SIG-M5 treated with dmso at 0.1 percent for 504 hours (cell line): Measurements from ENCODE around the gene SNX14.
"Not testable (repeated sequence)": the region's sequence is repeated elsewhere in the genome, so short reads cannot be mapped to it uniquely, and the experiment has no call there.

Experiments
- DNase-seq: peaks from one replicate; lab custom pipeline; 2025; ENCODE audit not compliant: unreplicated experiment; lab: John Stamatoyannopoulos, UW

SNX14 gene, protein sequence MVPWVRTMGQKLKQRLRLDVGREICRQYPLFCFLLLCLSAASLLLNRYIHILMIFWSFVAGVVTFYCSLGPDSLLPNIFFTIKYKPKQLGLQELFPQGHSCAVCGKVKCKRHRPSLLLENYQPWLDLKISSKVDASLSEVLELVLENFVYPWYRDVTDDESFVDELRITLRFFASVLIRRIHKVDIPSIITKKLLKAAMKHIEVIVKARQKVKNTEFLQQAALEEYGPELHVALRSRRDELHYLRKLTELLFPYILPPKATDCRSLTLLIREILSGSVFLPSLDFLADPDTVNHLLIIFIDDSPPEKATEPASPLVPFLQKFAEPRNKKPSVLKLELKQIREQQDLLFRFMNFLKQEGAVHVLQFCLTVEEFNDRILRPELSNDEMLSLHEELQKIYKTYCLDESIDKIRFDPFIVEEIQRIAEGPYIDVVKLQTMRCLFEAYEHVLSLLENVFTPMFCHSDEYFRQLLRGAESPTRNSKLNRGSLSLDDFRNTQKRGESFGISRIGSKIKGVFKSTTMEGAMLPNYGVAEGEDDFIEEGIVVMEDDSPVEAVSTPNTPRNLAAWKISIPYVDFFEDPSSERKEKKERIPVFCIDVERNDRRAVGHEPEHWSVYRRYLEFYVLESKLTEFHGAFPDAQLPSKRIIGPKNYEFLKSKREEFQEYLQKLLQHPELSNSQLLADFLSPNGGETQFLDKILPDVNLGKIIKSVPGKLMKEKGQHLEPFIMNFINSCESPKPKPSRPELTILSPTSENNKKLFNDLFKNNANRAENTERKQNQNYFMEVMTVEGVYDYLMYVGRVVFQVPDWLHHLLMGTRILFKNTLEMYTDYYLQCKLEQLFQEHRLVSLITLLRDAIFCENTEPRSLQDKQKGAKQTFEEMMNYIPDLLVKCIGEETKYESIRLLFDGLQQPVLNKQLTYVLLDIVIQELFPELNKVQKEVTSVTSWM

DNA sequence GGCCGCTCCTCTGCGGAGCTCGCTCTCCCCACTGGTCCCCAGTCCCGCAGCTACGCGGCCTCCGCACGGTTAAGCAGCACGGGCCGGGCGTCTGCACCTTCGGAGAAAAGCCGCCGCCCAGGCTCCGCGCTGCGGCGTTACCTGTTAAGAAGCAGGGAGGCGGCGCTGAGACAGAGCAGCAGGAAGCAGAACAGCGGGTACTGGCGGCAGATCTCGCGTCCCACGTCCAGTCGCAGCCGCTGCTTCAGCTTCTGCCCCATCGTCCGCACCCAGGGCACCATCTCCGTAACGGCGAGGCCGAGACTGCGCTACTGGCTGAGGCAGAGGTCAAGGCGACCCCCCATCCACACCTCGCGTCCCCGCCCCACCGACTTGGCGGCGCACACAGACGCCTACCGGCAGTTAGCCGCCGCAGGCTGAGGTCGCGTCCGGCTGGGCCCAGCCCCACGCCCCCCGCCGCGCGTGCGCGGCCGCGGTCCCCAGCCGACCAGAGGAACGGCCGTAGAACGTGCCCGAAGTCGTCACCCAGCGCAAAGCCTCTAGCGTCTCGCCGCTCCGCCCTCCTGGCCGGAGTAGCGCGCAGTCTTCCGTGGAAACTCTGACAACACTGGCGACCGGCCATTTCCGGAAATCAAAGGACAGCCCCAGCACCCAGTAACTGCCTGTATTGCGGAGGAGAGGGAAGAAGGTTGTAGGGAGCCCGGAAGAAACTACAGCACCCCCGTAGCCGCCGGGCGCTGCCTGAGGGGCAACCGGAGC, at the start of gene SNX14:
Gene SNX14 (minus strand): TSS at position 421 of the 759 bp plus-strand sequence. CDS start 140 bp downstream, at position 281.
- DNase-seq, result peak; percentile 94

DNA sequence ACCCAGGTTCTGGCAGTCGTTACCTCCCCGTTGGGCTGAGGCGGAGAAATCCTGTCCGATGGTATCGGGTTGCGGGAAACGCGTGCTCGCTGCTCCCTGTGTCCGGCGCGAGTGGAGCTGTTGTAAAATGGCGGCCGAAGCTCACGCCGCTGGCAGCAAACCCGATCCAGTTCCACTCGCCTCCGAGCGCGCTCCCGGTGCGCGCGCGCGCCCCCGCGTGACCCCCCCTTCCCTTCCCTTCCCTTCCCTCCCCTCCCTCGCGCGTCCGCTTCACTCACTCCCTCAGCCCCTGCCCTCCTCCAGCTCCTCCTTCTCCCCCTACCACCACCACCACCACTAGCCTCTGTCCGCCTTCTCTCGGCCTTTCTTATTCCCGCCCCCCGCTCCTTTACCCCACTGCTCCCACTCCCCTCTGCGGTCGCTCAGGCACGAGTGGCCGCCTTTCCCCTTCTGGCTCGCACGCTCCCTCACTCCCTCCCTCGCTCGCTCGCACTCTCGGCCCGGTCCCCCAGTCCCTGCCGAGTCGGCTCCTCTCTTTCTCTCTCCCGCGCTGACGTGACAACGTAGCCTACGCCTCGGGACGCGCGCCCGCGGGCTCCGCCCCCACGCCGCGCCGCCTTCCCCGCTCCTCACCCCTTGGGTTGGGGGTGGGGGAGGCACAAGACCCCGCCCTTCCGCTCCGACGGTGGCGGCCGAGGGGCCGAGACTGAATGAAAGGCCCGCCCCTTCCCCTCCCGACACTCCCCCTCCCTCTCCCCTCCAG, 49.3 kb upstream of the SNX14 start, which contains the start of gene SYNCRIP:
Gene SYNCRIP (minus strand): TSS at position 113 of the 763 bp plus-strand sequence. CDS start 1,447 bp downstream, outside the sequence.
- peak; percentile 92 for DNase-seq

DNA sequence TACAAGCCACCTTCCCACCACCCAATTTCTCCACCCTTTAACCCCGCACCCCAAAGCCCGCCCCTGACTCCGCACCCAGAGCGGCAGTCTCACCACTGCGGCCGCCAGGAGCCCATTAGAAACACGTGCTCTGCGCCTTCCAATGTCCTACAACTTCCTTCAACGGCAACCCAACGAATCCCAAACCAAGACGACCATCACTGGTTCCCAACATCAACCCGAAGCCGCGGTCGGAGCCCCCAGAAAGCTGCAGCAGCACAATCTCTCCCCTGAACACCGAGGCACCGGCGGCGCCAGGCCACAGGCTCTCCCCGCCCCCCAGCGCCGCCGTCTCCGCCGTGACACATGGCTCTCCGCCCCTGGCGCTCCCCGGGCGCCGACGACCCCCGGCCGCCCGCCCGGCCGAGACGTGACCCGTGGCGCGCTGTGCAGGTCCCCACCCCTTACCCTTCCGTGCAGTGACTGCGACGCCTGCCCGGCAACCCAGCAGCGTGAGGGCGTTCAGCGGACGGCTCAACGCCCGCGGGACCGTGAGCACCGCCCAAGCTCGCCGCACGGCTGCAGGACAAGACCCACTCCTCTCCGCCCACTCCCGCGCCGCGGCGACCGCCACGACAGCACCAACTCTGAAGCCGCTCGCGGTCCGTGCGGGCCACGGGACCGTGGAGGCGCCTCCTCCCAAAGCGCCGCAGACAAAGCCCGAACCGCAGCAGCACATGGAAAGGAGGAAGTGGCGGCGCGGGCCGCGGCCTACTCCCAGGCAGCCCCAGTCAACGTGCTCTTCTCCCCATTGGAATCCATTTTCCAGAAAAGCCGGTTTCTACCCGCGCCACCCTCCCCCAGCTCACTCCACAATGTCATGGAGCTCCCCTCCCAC, 48.5 kb upstream of the SNX14 start:
- peak; percentile 64 for DNase-seq

DNA sequence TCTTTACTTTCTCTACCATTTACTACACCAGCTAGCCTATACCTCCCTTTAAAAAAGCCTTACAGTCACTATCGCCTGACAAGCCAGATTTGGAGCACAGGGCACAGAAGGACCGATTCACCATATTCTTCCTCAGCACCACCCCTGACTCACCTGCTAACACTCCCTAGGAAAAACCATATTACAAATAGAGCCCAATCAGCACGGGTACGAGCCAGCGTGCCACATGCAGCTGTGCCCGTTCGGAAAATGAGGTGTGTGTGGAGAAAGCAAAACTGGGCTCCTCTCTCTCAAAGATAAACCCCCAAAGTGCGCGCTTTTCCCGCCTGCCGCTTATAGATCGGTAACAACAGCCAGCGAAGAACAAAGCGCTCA, 47.9 kb upstream of the SNX14 start:
- DNase-seq, result peak; percentile 20

DNA sequence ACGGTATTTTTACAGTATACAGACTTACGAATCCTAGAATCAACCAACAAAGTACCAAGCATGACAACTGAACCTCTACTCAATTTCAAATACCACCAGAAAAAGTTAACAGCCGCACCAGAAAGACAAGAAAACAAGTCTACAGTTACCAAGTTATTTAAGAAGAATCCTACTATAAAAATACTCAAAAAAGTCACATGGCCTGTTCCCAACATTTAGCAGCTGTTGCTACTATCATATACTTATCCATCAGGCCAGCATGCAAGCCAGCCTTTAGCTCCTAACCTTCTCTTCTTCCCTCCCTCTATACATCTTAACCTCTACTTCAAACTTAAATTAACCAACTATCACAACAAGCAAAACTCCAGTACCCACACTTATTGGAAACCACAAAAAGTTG, 47.2 kb upstream of the SNX14 start:
- no peak for DNase-seq

DNA sequence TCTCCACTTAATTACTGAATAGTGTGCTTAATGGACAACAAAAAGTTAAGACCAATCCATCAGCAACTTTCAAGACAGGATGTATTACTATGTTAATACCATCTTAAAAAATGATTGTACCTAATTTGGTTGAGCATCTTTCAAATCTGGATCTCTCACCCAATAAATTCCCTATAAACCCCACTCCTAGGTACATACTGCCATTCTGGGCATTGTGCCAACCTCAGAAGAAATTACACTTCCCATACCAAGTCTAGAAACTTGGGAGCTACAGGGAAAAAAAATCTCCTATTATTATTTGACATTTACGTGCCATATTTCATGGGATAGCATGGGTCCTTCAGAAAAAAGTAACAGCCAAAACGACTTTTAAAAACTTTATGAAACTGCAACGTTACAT, 43.9 kb upstream of the SNX14 start:
- DNase-seq, result no peak

DNA sequence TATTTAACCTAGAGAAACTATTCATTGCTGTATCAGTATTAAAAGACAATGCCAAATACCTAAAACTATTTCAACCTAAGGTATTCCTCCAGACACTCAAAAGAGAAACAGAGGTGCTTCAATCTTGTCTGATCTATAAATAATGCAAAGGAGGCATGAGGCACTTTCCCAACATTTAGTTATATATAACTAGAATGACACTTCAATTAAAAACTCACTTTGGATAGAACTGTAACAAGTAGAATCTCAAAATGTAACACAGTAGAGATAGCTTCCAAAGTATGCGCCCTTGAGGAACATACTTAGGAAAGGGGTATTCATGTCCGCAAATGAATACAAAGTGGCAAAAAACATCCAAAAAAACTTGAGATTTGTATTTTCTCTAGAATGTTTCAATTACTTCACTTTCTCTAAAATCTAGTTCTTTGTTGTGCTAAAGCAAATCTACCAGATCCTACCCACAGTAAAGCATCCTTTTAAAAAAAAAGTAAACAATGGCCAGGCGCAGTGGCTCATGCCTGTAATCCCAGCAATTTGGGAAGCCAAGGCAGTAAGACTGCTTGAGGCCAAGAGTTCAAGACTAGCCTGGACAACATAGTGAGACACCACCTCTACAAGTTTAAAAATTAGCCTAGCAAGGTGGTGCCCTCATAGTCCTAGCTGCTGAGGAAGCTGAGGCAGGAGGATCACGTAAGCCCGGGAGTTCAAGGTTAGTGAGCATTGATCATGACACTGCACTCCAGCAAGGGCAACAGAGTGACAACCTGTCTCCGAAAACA, 38.7 kb upstream of the SNX14 start:
- no peak for DNase-seq

DNA sequence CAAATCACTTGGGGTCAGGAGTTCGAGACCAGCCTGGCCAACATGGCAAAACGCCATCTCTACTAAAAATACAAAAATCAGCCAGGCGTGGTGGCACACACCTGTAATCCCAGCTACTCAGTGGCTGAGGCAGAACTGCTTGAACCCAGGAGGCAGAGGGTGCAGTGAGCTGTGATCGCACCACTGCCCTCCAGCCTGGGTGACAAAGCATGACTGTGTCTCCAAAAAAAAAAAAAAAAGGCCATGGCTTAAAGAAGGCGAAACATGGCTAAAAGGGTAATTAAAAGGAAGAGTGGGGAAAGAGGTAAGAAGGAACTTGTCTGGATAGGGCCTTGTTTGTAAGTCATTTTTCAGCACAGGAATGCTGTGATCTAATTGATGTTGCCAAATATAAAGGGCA, 37.5 kb upstream of the SNX14 start:
- DNase-seq, result not testable (repeated sequence)

DNA sequence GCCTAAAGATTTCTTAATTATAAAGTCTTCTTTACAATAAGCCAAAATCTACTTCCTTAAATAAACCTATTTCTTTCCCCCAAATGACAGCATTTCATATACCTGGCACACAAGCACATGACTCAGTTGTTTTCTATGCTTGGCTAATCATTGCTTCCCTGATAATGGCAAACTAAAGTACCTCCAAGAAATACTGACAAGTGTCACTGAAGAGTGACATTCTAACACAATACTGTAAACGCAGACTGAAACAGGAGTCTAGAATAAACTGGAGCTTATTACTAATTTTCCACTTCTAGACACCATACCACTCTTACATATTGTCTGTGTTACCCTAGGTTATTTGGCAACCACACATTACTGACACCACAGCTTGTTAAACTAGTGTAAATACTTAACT, 34.7 kb upstream of the SNX14 start:
- DNase-seq, result no peak

DNA sequence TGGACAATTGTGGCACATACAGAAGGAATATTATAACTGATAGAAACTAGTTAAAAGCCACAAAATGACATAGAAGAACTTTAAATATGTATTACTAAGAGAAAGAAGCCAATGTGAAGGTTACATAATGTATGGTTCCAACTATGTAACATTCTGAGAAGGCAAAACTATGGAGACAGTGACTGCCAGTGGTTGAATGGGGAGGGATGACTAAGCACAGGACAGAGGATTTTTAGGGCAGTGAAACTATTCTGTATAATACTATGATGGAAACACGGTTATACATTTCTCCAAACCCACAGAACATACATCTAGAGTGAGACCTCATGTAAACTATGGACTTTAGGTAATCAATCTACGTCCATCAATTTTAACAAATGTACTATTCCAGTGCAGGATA, 26.6 kb upstream of the SNX14 start:
- DNase-seq, result peak; percentile 69

DNA sequence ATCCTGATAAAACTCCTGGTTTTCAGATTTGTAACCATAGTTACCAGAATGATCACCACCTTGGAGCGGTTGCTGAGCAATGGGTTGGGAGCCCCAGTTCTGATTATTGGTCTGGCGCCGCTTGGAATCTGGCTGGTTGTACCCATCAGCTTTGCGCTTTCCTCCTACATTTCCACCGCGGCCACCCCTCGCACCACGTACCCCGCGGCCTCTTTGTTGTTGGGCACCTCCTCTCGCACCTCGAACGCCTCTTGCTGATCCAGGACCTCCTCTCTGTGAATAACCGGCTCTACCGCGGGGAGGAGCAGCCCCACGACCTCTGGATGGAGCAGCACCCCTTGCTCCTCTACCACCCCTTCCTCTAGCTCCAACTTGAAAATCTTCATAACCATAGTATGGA, 21.1 kb upstream of the SNX14 start:
- no peak for DNase-seq

DNA sequence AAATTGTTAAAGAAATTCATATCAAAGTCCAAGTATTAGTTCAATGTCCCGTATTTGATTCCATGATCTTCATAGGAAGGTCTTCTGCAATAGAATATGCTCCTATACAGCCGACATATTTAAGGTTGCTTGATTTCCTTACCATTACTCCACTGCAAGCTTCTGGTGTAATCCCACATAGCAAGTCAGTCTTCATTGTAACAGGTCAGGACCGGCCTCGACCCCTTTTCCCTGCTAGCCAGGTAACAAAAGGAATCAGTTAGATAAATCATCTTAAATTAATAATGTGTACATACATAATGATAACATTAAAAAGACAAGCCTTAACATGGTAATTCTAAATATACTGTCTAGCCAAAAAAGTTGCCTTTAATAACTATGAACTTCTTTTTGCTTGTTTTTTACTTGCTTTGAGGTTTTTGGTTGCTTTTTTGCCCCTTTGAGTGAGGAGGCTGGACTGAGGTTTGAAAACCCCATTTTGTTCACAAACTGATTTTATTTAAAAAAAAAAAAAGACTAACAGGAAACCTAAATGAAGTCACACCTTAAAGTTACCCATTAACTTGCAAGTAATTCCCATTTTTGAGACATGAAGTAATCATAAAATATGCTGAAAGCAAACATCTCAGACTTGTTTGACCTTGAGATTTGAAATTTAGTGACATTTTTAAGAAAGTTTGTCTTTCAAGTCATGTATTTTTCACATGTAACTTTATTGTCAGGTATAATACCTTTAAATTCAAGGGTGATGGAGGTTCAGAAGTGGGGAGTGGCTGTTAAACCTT, 19.2 kb upstream of the SNX14 start:
- no peak for DNase-seq

DNA sequence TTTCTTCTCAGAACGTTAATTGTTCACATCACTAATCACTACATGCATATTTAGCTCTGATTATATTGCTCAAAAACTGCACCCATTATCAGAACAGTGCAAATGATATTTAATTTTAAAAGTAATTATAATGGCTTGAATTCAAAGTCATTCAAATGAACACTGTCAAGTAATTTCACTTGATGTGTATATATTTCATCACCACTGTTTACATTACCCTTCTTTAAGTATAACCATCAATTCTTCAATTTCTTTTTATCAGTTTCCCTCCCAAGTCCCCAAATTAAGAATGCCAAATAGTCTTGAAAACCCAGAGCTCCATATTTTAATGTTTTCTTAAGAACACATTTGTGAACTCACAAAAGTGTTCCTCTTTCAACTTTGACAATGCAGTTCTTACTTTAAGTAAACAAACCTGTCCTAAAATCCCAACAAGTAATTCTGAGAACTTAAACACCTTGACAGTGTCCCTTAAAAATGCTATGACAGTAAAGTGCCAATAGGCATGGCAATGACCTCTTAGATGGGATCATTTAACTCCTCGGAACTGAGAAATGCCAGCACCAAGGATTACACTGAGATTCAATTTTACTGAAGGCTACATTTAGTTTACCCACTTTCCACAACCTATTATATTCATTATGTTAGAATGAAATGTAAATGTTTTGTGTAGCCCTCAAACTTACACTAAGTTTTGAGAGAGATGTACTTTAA, 16.7 kb upstream of the SNX14 start:
- DNase-seq, result no peak

DNA sequence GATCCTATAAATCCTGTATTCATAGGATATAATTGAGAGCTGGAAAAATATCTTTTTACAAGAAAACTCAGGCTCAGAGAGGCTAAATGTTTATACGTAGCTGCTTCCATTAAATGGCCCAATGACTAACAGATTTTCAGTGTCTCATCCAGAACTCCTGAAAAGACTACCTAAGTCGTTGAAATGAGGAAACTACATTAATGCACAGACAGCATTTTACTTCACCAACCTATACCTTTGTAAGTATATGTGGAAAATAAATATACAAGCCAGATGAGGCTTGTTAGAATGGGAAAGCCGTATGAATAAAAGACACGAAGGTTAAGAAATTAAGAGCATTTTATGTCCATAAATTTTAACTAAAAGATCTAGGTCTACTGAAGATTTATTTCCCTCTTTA, 8.4 kb upstream of the SNX14 start:
- DNase-seq, result no peak

DNA sequence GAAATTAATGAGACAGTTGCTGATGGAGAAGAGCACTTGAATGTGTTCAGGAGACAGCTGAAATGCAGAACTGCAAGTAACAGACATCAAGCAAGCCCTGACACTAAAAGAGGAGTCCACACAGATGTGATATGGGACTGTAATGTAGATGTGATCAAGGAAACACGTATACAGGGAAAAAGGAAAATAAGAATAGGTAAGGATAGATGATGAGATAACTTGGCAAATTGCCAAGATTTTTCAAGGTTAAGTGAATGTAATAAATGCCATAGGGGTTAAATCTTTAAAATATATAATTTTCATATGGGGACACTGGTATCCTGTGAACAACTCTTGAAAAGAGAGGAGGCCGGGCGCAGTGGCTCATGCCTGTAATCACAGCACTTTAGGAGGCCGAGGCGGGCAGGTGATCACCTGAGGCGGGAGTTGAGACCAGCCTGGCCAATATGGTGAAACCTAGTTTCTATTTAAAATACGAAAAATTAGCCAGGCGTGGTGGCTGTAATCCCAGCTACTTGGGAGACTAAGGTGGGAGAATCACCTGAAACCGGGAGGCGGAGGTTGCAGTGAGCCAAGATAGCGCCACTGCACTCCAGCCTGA, 7.2 kb upstream of the SNX14 start:
- no peak for DNase-seq

DNA sequence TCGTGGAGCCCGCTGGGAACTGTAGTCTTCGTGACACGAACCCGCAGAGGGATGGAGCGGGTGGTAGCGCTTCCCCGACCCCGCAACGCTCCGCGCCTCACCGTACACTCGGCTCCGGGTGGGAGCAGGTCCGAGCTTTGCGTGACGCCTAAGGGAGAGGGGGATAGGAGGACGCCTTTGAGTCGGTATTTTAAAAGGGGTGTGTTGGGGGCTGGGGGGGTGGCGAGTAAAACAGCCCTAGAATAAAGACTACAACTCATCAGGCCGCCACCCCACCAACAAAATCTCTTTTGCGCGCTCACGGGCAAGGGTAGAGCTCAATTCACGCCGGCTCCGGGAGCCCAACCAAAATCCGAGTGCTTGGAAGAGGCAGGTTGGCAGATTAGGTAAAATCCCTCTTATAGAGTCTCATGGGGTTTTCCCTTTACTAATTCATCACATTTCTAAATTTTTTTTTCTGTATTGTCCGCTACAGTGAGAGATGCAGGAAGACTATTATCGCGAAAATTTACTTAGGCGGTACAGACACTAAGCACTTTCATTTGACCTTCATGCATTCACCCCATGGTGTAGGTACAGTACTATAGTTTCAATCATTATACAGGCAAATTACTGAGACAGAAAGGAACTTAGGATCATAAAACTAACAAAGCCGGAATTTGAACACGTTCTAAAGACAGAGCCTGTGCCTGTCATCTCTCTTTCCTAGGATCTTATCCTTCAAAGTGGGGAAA, 706 bp upstream of the SNX14 start:
- DNase-seq, result peak; percentile 60
